Esophagus muscularis mucosa (tissue), 4 donors: Measurements from ENCODE around the gene HNRNPLL. TPM values are rescaled to one million over a fixed set of nuclear protein-coding genes. Genes with fewer than 3 reads are reported as not detected.
"Not testable (repeated sequence)": the region's sequence is repeated elsewhere in the genome, so short reads cannot be mapped to it uniquely, and the experiment has no call there.

Experiments used
- DNase-seq: peaks from one replicate; pipeline ENCODE4 v3.0.0-alpha.2; 2017; ENCODE audit errors: extremely low spot score
- H3K27ac ChIP-seq, 4 donors: fragments of 200-600 bp; sonication (generic); replicated peaks in 1 of 4; 1 replicate in 3 of 4; 2 replicates in 1 of 4; pipeline ENCODE4 v1.5.1; 2016 to 2019; ENCODE audit warnings: mild to moderate bottlenecking in 1 of 4
- H3K27me3 ChIP-seq, 4 donors: fragments of 200-600 bp; sonication (generic); one replicate each; pipeline versions ENCODE4 v1.5.1 to v1.6.0; 2016 to 2019
- H3K36me3 ChIP-seq, 4 donors: fragments of 200-600 bp; sonication (generic); one replicate each; pipeline ENCODE4 v1.5.1; 2016 to 2019
- H3K4me1 ChIP-seq, 4 donors: fragments of 200-600 bp; sonication (generic); one replicate each; pipeline ENCODE4 v1.5.1; 2016 to 2019
- H3K4me3 ChIP-seq, 4 donors: fragments of 200-600 bp; sonication (generic); 1 replicate in 2 of 4; 2 replicates in 2 of 4; pipeline ENCODE4 v1.5.1; 2016 to 2019; ENCODE audit warnings: mild to moderate bottlenecking in 4 of 4, moderate library complexity in 1 of 4
- H3K9me3 ChIP-seq, 4 donors: fragments of 200-600 bp; sonication (generic); 1 replicate in 3 of 4; 2 replicates in 1 of 4; pipeline ENCODE4 v1.5.1; 2016 to 2019
- EP300 ChIP-seq: sonication (generic); formaldehyde crosslinking; IDR thresholded peaks from one replicate; pipeline ENCODE4 v1.6.1; 2017; ENCODE audit warnings: antibody characterized with exemption
- POLR2A ChIP-seq: fragments of 450-650 bp; IDR thresholded peaks from one replicate; pipeline ENCODE4 v1.6.1; 2017; ENCODE audit warnings: antibody characterized with exemption, moderate library complexity, mild to moderate bottlenecking, low read depth
- POLR2AphosphoS5 ChIP-seq, 2 donors: sonication (generic); formaldehyde crosslinking; IDR thresholded peaks; one replicate each; pipeline ENCODE4 v1.6.1; 2017; ENCODE audit warnings: antibody characterized with exemption in 2 of 2
- WGBS: methylation state at CpG from one replicate; pipeline ENCODE4 v1.1.5; 2018; 5-methylcytosine and 5-hydroxymethylcytosine counted together
- intact Hi-C: fragments of 100-400 bp; cut with DNase I; formaldehyde crosslinking; loops from one replicate; pipeline ENCODE4 v1.15.1; 2023
- total RNA-seq, 4 donors: library from RNA; depleted of rRNA; stranded (reverse); fragments of >200 nt; gene quantifications; one replicate each; pipeline versions ENCODE4 v1.1.0 to v1.2.1, GENCODE V29; 2016
- TF ChIP-seq, protein P1 (sequence below), 3 experiments: fragments of 200-600 bp in 2 of 3; fragments of 450-650 bp in 1 of 3; sonication (generic) in 2 of 3; IDR thresholded peaks; one replicate each; pipeline ENCODE4 v1.5.1; 2017 to 2019; ENCODE audit warnings: antibody characterized with exemption in 3 of 3, mild to moderate bottlenecking in 2 of 3, moderate library complexity in 1 of 3

The HNRNPLL gene
- total RNA-seq, 4 donors from 2014 or later = 50.2 to 61.5 (median 54.0) TPM

DNA sequence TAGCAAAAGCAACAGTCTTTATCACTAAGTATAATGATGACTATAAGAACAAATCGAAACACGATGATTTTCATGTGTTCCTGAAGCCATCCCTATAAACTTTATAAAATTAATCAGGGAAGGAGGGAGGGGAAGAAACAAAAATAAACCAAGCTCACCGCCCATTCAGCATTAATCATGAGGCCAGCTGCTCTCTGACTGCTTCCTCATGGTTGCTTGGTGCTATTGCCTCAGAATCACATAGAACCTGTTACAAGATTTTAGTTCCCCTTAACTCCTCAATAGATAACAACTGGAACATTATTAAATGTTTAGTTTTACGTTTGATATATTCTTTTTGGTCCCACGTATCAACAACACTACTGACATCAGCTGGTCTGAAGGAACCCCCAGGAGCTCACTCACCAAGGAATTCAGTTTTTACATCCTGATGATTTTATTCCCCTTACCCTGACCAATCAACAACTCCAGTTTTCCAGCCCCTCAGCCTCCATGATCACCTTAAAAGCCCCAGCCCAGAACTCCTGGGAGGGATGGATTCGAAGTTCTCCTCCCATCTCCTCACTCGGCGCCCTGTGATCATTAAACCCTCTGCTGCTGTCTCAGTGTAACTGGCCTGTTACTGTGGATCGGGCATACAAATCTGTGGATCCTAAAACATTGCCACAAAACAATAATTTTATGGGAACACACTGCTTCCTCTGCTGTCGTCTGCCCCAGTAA lies 10.6 kb upstream of the HNRNPLL start:
- Histone ChIP-seq H3K36me3 (no peaks in the 10 kb centered on the region), H3K4me3 (no peak overlapping the region), H3K4me1 (no peaks in the 10 kb centered on the region), H3K9me3 (no peaks in the 10 kb centered on the region), H3K27me3 (no peaks in the 10 kb centered on the region), H3K27ac (no peak overlapping the region)
- no peak for DNase-seq
- WGBS = 74% methylated on average over 10 of the region's 10 CpGs
- intact Hi-C loops = no loop called here
- TF ChIP-seq EP300 (no peak), POLR2A (no peak), POLR2AphosphoS5 (IDR thresholded peaks at IDR 0.05) (no peak)
- TF ChIP-seq, protein P1, sequence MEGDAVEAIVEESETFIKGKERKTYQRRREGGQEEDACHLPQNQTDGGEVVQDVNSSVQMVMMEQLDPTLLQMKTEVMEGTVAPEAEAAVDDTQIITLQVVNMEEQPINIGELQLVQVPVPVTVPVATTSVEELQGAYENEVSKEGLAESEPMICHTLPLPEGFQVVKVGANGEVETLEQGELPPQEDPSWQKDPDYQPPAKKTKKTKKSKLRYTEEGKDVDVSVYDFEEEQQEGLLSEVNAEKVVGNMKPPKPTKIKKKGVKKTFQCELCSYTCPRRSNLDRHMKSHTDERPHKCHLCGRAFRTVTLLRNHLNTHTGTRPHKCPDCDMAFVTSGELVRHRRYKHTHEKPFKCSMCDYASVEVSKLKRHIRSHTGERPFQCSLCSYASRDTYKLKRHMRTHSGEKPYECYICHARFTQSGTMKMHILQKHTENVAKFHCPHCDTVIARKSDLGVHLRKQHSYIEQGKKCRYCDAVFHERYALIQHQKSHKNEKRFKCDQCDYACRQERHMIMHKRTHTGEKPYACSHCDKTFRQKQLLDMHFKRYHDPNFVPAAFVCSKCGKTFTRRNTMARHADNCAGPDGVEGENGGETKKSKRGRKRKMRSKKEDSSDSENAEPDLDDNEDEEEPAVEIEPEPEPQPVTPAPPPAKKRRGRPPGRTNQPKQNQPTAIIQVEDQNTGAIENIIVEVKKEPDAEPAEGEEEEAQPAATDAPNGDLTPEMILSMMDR (IDR thresholded peaks at IDR 0.05) = no peak

DNA sequence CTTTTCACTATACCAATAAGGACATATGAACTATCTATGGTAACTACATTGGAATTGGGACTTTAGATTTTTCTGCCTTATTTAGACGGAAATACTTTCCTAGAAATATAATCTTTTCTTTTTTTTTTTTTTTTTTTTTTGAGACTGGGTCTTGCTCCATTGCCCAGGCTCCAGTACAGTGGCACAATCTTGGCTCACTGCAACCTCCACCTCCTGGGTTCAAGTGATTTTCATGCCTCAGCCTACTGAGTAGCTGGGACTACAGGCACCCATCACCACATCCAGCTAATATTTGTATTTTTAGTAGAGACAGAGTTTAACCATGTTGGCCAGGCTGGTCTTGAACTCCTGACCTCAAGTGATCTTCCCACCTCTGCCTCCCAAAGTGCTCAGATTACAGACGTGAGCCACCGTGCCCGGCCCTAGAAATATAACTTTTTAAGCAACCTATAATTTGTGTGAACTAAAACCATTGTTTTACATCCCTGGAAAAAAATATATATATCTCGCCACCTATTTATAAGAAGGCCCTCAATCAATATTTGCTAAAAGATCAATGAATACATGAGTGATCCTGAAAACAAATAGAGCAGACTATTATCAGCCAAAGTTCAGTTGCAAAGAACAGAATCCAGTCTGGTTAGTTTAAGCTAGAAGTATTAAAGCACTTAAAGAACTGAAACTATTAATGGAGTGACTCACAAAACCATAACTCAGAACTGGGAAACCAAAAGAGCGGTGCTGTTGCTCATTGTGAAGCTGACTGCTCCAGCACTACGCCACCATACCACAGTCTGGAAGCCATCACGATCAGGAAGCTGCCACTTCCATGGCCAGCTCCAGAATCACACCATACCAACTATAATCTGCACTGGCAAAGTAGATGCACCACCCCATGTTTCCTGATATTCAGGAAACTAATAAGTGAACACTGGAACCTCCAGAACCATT lies 8.4 kb upstream of the HNRNPLL start:
- H3K36me3 ChIP-seq = no peaks in the 10 kb centered on the region
- intact Hi-C loops = no loop called here

GRCh38 chr2:38609246-38609645 lies 6.5 kb upstream of the HNRNPLL start:
- intact Hi-C loops = loop anchor here (10.0 kb wide), 2 partner anchors 234 to 516 kb away; partner anchors contain the start of genes ATL2 and SOS1
- WGBS = 94% methylated on average over 2 of the region's 2 CpGs
- DNase-seq = not testable (repeated sequence)

More for the DNA sequence above, 8.4 kb upstream of the HNRNPLL start:
- no peaks in the 10 kb centered on the region for H3K9me3 ChIP-seq
- H3K27me3 ChIP-seq = no peaks in the 10 kb centered on the region
- H3K4me1 ChIP-seq = no peaks in the 10 kb centered on the region
- 84% methylated on average over 8 of the region's 8 CpGs for WGBS
- no peak for TF ChIP-seq POLR2A
- no peak for TF ChIP-seq EP300
- DNase-seq = no peak
- H3K27ac ChIP-seq = no peak overlapping the region
- no peak overlapping the region for H3K4me3 ChIP-seq

DNA sequence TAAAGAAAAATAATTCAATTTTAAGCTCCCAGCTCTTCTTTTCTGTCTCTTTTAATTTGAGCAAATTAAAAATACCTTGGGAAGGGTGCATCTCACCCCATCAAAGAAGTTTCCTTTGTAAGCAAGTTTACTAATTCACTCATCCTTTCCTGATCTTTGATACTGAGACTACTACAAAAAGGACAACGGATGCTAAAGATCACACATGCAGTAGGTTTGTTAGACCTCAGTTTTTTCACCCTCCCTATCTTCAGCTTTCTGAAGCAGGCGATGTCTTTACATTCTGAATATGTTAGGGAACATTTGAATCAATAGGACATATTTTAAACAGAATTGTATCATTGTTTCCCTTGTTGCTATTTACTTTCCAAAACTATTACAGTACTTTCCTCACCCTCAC lies 6.0 kb upstream of the HNRNPLL start:
- H3K27me3 ChIP-seq = no peaks in the 10 kb centered on the region
- WGBS = 94% methylated on average over 2 of the region's 2 CpGs
- H3K4me1 ChIP-seq = peaks cover 0 to 5% (median 4%) of the 10 kb centered on the region in 4 donors
- no peak for DNase-seq
- H3K27ac ChIP-seq = no peak overlapping the region
- no peak for TF ChIP-seq POLR2AphosphoS5 (IDR thresholded peaks at IDR 0.05)
- no peak for TF ChIP-seq EP300
- TF ChIP-seq POLR2A = no peak
- TF ChIP-seq, protein P1 (IDR thresholded peaks at IDR 0.05) = no peak
- no peaks in the 10 kb centered on the region for H3K9me3 ChIP-seq
- H3K36me3 ChIP-seq = no peaks in the 10 kb centered on the region
- no peak overlapping the region for H3K4me3 ChIP-seq
- intact Hi-C loops = loop anchor here (10.0 kb wide), 2 partner anchors 234 to 516 kb away; partner anchors contain the start of genes ATL2 and SOS1

More at GRCh38 chr2:38609246-38609645, 6.5 kb upstream of the HNRNPLL start:
- H3K27ac ChIP-seq, H3K4me1 ChIP-seq, H3K36me3 ChIP-seq, H3K9me3 ChIP-seq, H3K4me3 ChIP-seq, H3K27me3 ChIP-seq: not testable (repeated sequence)

DNA sequence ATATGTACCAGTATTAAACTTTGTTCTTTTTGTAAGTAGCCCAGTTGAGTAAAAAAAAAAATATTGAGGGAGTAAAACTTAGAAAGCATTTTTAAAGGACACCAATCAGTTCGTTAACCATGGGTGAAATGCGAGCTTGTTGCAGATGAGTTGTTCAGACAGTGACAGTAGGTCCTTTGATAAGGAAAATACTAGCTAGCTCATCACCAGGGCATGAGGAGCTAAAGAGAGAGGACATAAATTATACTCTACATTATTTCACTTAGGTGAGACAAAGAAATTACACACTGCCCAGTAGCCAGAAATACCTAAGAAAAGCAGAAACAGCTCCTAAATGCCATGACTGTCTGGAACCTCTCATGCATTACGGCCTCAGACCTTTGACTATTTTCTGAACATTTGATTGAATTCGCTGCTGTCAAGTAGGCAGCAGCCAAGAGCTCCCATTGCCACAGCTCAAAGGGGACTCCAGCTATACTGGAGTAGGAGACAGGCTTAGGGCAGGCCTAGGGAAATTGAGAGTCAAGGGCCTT lies 2.6 kb upstream of the HNRNPLL start:
- H3K4me1 ChIP-seq = peaks cover 4 to 17% (median 14%) of the 10 kb centered on the region in 4 donors
- H3K9me3 ChIP-seq = no peaks in the 10 kb centered on the region
- no peak for TF ChIP-seq POLR2A
- TF ChIP-seq, protein P1 (IDR thresholded peaks at IDR 0.05) = no peak
- no peak for TF ChIP-seq EP300
- no peak for TF ChIP-seq POLR2AphosphoS5 (IDR thresholded peaks at IDR 0.05)
- H3K27me3 ChIP-seq = no peaks in the 10 kb centered on the region
- no peak overlapping the region for H3K27ac ChIP-seq
- DNase-seq = no peak
- intact Hi-C loops = loop anchor here (10.0 kb wide), 2 partner anchors 231 to 519 kb away; partner anchors contain the start of genes ATL2 and SOS1
- H3K36me3 ChIP-seq = no peaks in the 10 kb centered on the region
- no peak overlapping the region for H3K4me3 ChIP-seq
- 97% methylated on average over 4 of the region's 4 CpGs for WGBS
